Natural killer cell (primary cell): ENCODE measurements around the gene EPHA4. TPM values are rescaled to one million over a fixed set of nuclear protein-coding genes. Genes with fewer than 3 reads are reported as not detected.

ENCODE experiments used
- ATAC-seq, 3 donors: fragments of 150-1000 bp in 2 of 3; fragments of 200-7000 bp in 1 of 3; cut with Tn5 transposase; 1 replicate in 1 of 3; 2 replicates in 2 of 3; pipeline ENCODE4 v1.10.0; 2021; ENCODE audit warnings: mild to moderate bottlenecking in 2 of 3, moderate library complexity in 2 of 3
- DNase-seq, 2 donors: peaks; one replicate each; pipeline versions ENCODE4 v3.0.0 to v3.0.0-alpha.2; 2013 to 2021; ENCODE audit warnings: mixed read lengths in 1 of 2
- H3K27ac ChIP-seq: one replicate; pipeline ENCODE4 v1.5.1; 2013; ENCODE audit warnings: mild to moderate bottlenecking, low read length
- H3K27me3 ChIP-seq: one replicate; pipeline ENCODE4 v1.6.1; 2013; ENCODE audit warnings: low read length; ENCODE audit not compliant: control insufficient read depth, insufficient read depth
- H3K36me3 ChIP-seq: one replicate; pipeline ENCODE4 v1.6.1; 2013; ENCODE audit warnings: low read length; ENCODE audit not compliant: control insufficient read depth, insufficient read depth
- H3K4me1 ChIP-seq: one replicate; pipeline ENCODE4 v1.6.1; 2013; ENCODE audit warnings: low read length; ENCODE audit not compliant: control insufficient read depth, insufficient read depth
- H3K4me3 ChIP-seq: one replicate; pipeline ENCODE4 v1.5.1; 2013; ENCODE audit warnings: low read length
- H3K9me3 ChIP-seq: one replicate; pipeline ENCODE4 v1.6.1; 2013; ENCODE audit warnings: low read length; ENCODE audit not compliant: control insufficient read depth, insufficient read depth
- H3K27ac Mint-ChIP-seq, 2 donors: one replicate each; pipeline ENCODE4 v1.8.0; 2022; ENCODE audit warnings: mild to moderate bottlenecking in 2 of 2, mixed read lengths in 2 of 2, moderate library complexity in 1 of 2
- H3K27me3 Mint-ChIP-seq, 2 donors: one replicate each; pipeline ENCODE4 v1.8.0; 2022; ENCODE audit warnings: low read depth in 2 of 2, mixed read lengths in 2 of 2
- H3K36me3 Mint-ChIP-seq: one replicate; pipeline ENCODE4 v1.8.0; 2022; ENCODE audit warnings: mixed read lengths
- H3K4me1 Mint-ChIP-seq, 2 donors: one replicate each; pipeline ENCODE4 v1.8.0; 2022; ENCODE audit warnings: mixed read lengths in 2 of 2
- H3K4me3 Mint-ChIP-seq: one replicate; pipeline ENCODE4 v1.8.0; 2022; ENCODE audit warnings: mild to moderate bottlenecking, moderate library complexity, mixed read lengths
- H3K9me3 Mint-ChIP-seq, 2 donors: one replicate each; pipeline ENCODE4 v1.8.0; 2022; ENCODE audit warnings: mixed read lengths in 2 of 2
- CTCF ChIP-seq: fragments of 200-600 bp; IDR thresholded peaks from one replicate; pipeline ENCODE4 v1.8.0; 2022; ENCODE audit warnings: antibody characterized with exemption
- WGBS: methylation state at CpG from one replicate; pipeline ENCODE4 v1.1.7; 2013; ENCODE audit warnings: missing lambda C conversion rate; ENCODE audit not compliant: insufficient coverage; 5-methylcytosine and 5-hydroxymethylcytosine counted together
- intact Hi-C: fragments of 100-400 bp; cut with micrococcal nuclease; formaldehyde crosslinking; loops from one replicate; pipeline ENCODE4 v1.14.2; 2022
- total RNA-seq, 4 donors: library from RNA; stranded (reverse); fragments of 120-200 nt in 1 of 4; gene quantifications; one replicate each; pipeline versions ENCODE4 v1.2.3 to v1.2.4, GENCODE V29; 2013 to 2022

Gene EPHA4
- total RNA-seq, 3 donors from 2014 or later (not counting 1 experiment from before 2014, with no cell fraction given): 27.2 to 48.6 (median 44.7) TPM

GRCh38 chr2:221400411-221400810 lies 171.7 kb downstream of the EPHA4 start:
- ATAC-seq (no peak), DNase-seq (no peak)
- no peaks in the 10 kb centered on the region for H3K36me3 Mint-ChIP-seq
- no peak overlapping the region for H3K27ac Mint-ChIP-seq
- no peaks in the 10 kb centered on the region for H3K4me1 Mint-ChIP-seq
- 98% methylated on average over 4 of the region's 4 CpGs for WGBS
- H3K9me3 ChIP-seq: no peaks in the 10 kb centered on the region
- H3K27me3 Mint-ChIP-seq: peaks cover 0 to 2% of the 10 kb centered on the region in 2 donors
- H3K9me3 Mint-ChIP-seq: no peaks in the 10 kb centered on the region
- no peak overlapping the region for H3K4me3 ChIP-seq
- H3K4me3 Mint-ChIP-seq: no peak overlapping the region
- H3K27me3 ChIP-seq: no peaks in the 10 kb centered on the region
- H3K4me1 ChIP-seq: no peaks in the 10 kb centered on the region
- no peak overlapping the region for H3K27ac ChIP-seq
- no peaks in the 10 kb centered on the region for H3K36me3 ChIP-seq
- intact Hi-C loops: no loop called here
- TF ChIP-seq CTCF: no peak

- TF ChIP-seq CTCF: no peak
- H3K9me3 ChIP-seq: no peaks in the 10 kb centered on the region
- no peak overlapping the region for H3K27ac Mint-ChIP-seq
- H3K9me3 Mint-ChIP-seq: no peaks in the 10 kb centered on the region
- no peak overlapping the region for H3K27ac ChIP-seq
- 71% methylated on average over 4 of the region's 4 CpGs for WGBS
- no peaks in the 10 kb centered on the region for H3K27me3 ChIP-seq
- no peaks in the 10 kb centered on the region for H3K4me1 ChIP-seq
- H3K4me1 Mint-ChIP-seq: no peaks in the 10 kb centered on the region
- no peak for ATAC-seq
- DNase-seq: no peak
- H3K36me3 ChIP-seq: no peaks in the 10 kb centered on the region
- H3K27me3 Mint-ChIP-seq: no peaks in the 10 kb centered on the region
- no peak overlapping the region for H3K4me3 ChIP-seq
- H3K36me3 Mint-ChIP-seq: no peaks in the 10 kb centered on the region
- intact Hi-C loops: no loop called here
- H3K4me3 Mint-ChIP-seq: no peak overlapping the region
These were observed 172.9 kb downstream of the EPHA4 start for GRCh38 chr2:221399183-221399582.

- intact Hi-C loops: no loop called here
- H3K9me3 Mint-ChIP-seq: no peaks in the 10 kb centered on the region
- no peak overlapping the region for H3K27ac ChIP-seq
- H3K27me3 Mint-ChIP-seq: no peaks in the 10 kb centered on the region
- no peak for TF ChIP-seq CTCF
- H3K4me3 Mint-ChIP-seq: no peak overlapping the region
- WGBS: no CpG with 5 or more reads among the region's 1 CpG
- ATAC-seq: no peak
- H3K4me1 Mint-ChIP-seq: no peaks in the 10 kb centered on the region
- H3K4me1 ChIP-seq: no peaks in the 10 kb centered on the region
- no peak overlapping the region for H3K27ac Mint-ChIP-seq
- H3K27me3 ChIP-seq: no peaks in the 10 kb centered on the region
- H3K36me3 Mint-ChIP-seq: no peaks in the 10 kb centered on the region
- no peak for DNase-seq
- H3K9me3 ChIP-seq: no peaks in the 10 kb centered on the region
- no peak overlapping the region for H3K4me3 ChIP-seq
- no peaks in the 10 kb centered on the region for H3K36me3 ChIP-seq
These were observed 174.9 kb downstream of the EPHA4 start for GRCh38 chr2:221397187-221397586.

- Histone ChIP-seq H3K36me3 (no peaks in the 10 kb centered on the region), H3K27ac (no peak overlapping the region), H3K27me3 (no peaks in the 10 kb centered on the region), H3K4me1 (no peaks in the 10 kb centered on the region), H3K4me3 (no peak overlapping the region), H3K9me3 (no peaks in the 10 kb centered on the region)
- TF ChIP-seq CTCF: no peak
- Mint-ChIP-seq H3K36me3 (no peaks in the 10 kb centered on the region), H3K4me3 (no peak overlapping the region), H3K27ac (no peak overlapping the region), H3K27me3 (no peaks in the 10 kb centered on the region), H3K9me3 (no peaks in the 10 kb centered on the region), H3K4me1 (no peaks in the 10 kb centered on the region)
- ATAC-seq: no peak
- 87% methylated on average over 5 of the region's 5 CpGs for WGBS
- DNase-seq: no peak
- intact Hi-C loops: no loop called here
These were observed 179.7 kb downstream of the EPHA4 start for GRCh38 chr2:221392228-221392881.
